HFF-Myc (cell line): ENCODE data around the gene MTMR12.
"Not testable (repeated sequence)": the region's sequence is repeated elsewhere in the genome, so short reads cannot be mapped to it uniquely, and the experiment has no call there.

Experiments used
- DNase-seq: peaks from one replicate; pipeline ENCODE4 v3.0.0-alpha.2; 2011; ENCODE audit warnings: low read depth; ENCODE audit errors: extremely low read depth
- H3K4me3 ChIP-seq: replicated peaks from 2 replicates; pipeline ENCODE4 v1.5.1; 2011; ENCODE audit warnings: low read depth, mild to moderate bottlenecking, control low read depth, low read length
- CTCF ChIP-seq: IDR thresholded peaks from 2 replicates; pipeline ENCODE4 v1.5.1; 2012; ENCODE audit warnings: mild to moderate bottlenecking, low read depth, low read length, control low read depth; ENCODE audit errors: missing control alignments

The MTMR12 gene

GRCh38 chr5:32291591-32291990, 21.1 kb downstream of the MTMR12 start:
- no peak for DNase-seq
- H3K4me3 ChIP-seq = no peak overlapping the region
- no peak for TF ChIP-seq CTCF

- no peak for TF ChIP-seq CTCF
- H3K4me3 ChIP-seq = no peak overlapping the region
- DNase-seq = no peak
These were observed 21.8 kb downstream of the MTMR12 start for GRCh38 chr5:32290922-32291321.

GRCh38 chr5:32290501-32290900, 22.2 kb downstream of the MTMR12 start:
- not testable (repeated sequence) for H3K4me3 ChIP-seq, DNase-seq

GRCh38 chr5:32289986-32290385, 22.8 kb downstream of the MTMR12 start:
- not testable (repeated sequence) for H3K4me3 ChIP-seq, DNase-seq

GRCh38 chr5:32288135-32288534, 24.6 kb downstream of the MTMR12 start:
- H3K4me3 ChIP-seq, DNase-seq: not testable (repeated sequence)

GRCh38 chr5:32287525-32287924, 25.2 kb downstream of the MTMR12 start:
- H3K4me3 ChIP-seq, DNase-seq: not testable (repeated sequence)

- TF ChIP-seq CTCF = no peak
- no peak overlapping the region for H3K4me3 ChIP-seq
- DNase-seq = no peak
These were observed 27.1 kb downstream of the MTMR12 start for GRCh38 chr5:32285510-32286138.

- TF ChIP-seq CTCF = no peak
- no peak overlapping the region for H3K4me3 ChIP-seq
- no peak for DNase-seq
These were observed 29.0 kb downstream of the MTMR12 start for GRCh38 chr5:32283539-32284377.

- H3K4me3 ChIP-seq = no peak overlapping the region
- DNase-seq = no peak
- TF ChIP-seq CTCF = no peak
These were observed 29.7 kb downstream of the MTMR12 start for GRCh38 chr5:32283061-32283460.
